Hematopoietic multipotent progenitor cell treated with erythropoietin and hydrocortisone succinate and interleukin-3 and kit ligand, for 4 days (in vitro differentiated cells): ENCODE data around the gene ZNF396.

Source experiments
- DNase-seq: peaks from one replicate; pipeline ENCODE4 v3.0.0-alpha.2; 2015

The ZNF396 gene

GRCh38 chr18:35379421-35379820, 2.3 kb upstream of the ZNF396 start:
- no peak for DNase-seq

- no peak for DNase-seq
These were observed 1.4 kb upstream of the ZNF396 start for GRCh38 chr18:35378574-35378896.

GRCh38 chr18:35377875-35378573, 887 bp upstream of the ZNF396 start:
- DNase-seq: no peak

GRCh38 chr18:35376393-35376741, 770 bp downstream of the ZNF396 start:
- peak; percentile 73 for DNase-seq

- no peak for DNase-seq
These were observed 2.4 kb downstream of the ZNF396 start for GRCh38 chr18:35374708-35375107.

- DNase-seq: no peak
These were observed 5.5 kb downstream of the ZNF396 start for GRCh38 chr18:35371412-35372195.

- no peak for DNase-seq
These were observed 8.0 kb downstream of the ZNF396 start for GRCh38 chr18:35369126-35369525.

- DNase-seq: no peak
These were observed 8.5 kb downstream of the ZNF396 start for GRCh38 chr18:35368595-35368994.

GRCh38 chr18:35362531-35362930, 14.6 kb downstream of the ZNF396 start:
- DNase-seq: no peak

- DNase-seq: no peak
These were observed 15.4 kb downstream of the ZNF396 start for GRCh38 chr18:35361570-35362321.

GRCh38 chr18:35355140-35355618, 22.0 kb downstream of the ZNF396 start:
- DNase-seq: peak; percentile 92

- no peak for DNase-seq
These were observed 24.4 kb downstream of the ZNF396 start for GRCh38 chr18:35352778-35353177.

- DNase-seq: no peak
These were observed 24.9 kb downstream of the ZNF396 start for GRCh38 chr18:35352283-35352682.

- no peak for DNase-seq
These were observed 29.1 kb downstream of the ZNF396 start for GRCh38 chr18:35348001-35348400.

- DNase-seq: no peak
These were observed 31.2 kb downstream of the ZNF396 start for GRCh38 chr18:35345950-35346349.

- no peak for DNase-seq
These were observed 31.6 kb downstream of the ZNF396 start for GRCh38 chr18:35345460-35345921.

GRCh38 chr18:35344736-35345459, 32.2 kb downstream of the ZNF396 start:
- no peak for DNase-seq

- peak; percentile 98 for DNase-seq
These were observed 33.0 kb downstream of the ZNF396 start, which contains the start of gene ZNF24 for GRCh38 chr18:35343936-35344735. TSS of gene ZNF24 (minus strand) at chr18:35344420. CDS start at chr18:35340650, 3,770 bp downstream.

- peak; percentile 22 for DNase-seq
These were observed 33.6 kb downstream of the ZNF396 start for GRCh38 chr18:35343488-35343935.

- no peak for DNase-seq
These were observed 39.9 kb downstream of the ZNF396 start for GRCh38 chr18:35337286-35337685.

GRCh38 chr18:35335866-35336265, 41.3 kb downstream of the ZNF396 start:
- no peak for DNase-seq

GRCh38 chr18:35334821-35335220, 42.3 kb downstream of the ZNF396 start:
- DNase-seq: no peak
